Ascending aorta (tissue), 2 donors: ENCODE results near the gene MT1F. TPM values are rescaled to one million over a fixed set of nuclear protein-coding genes. Genes with fewer than 3 reads are reported as not detected.
"Not testable (repeated sequence)": the region's sequence is repeated elsewhere in the genome, so short reads cannot be mapped to it uniquely, and the experiment has no call there.

Experiments used
- DNase-seq, 2 donors: peaks; one replicate each; pipeline ENCODE4 v3.0.0-alpha.2; 2019; ENCODE audit warnings: low spot score in 2 of 2
- H3K27ac ChIP-seq, 2 donors: fragments of 200-600 bp; sonication (generic); one replicate each; pipeline ENCODE4 v1.5.1; 2016 to 2017; ENCODE audit warnings: mild to moderate bottlenecking in 1 of 2
- H3K27me3 ChIP-seq: fragments of 200-600 bp; sonication (generic); one replicate; pipeline ENCODE4 v1.5.1; 2017
- H3K36me3 ChIP-seq, 2 donors: fragments of 200-600 bp; sonication (generic); one replicate each; pipeline ENCODE4 v1.5.1; 2016
- H3K4me1 ChIP-seq, 2 donors: fragments of 200-600 bp; sonication (generic); one replicate each; pipeline ENCODE4 v1.5.1; 2016 to 2017; ENCODE audit warnings: mild to moderate bottlenecking in 1 of 2
- H3K4me3 ChIP-seq, 2 donors: fragments of 200-600 bp; sonication (generic); one replicate each; pipeline ENCODE4 v1.5.1; 2016 to 2017; ENCODE audit warnings: mild to moderate bottlenecking in 1 of 2
- H3K9me3 ChIP-seq, 2 donors: fragments of 200-600 bp; sonication (generic); one replicate each; pipeline ENCODE4 v1.5.1; 2016
- CTCF ChIP-seq, 3 experiments: fragments of 200-600 bp in 2 of 3; fragments of 450-650 bp in 1 of 3; sonication (generic) in 2 of 3; IDR thresholded peaks; one replicate each; pipeline ENCODE4 v1.5.1; 2016 to 2019; ENCODE audit warnings: antibody characterized with exemption in 3 of 3, mild to moderate bottlenecking in 1 of 3, moderate library complexity in 1 of 3
- intact Hi-C: fragments of 100-400 bp; cut with DNase I; formaldehyde crosslinking; loops from one replicate; pipeline ENCODE4 v1.15.1; 2023
- total RNA-seq: library from RNA; depleted of rRNA; stranded (reverse); fragments of >200 nt; gene quantifications from one replicate; pipeline ENCODE4 v1.1.0, GENCODE V29; 2016

The MT1F gene
- total RNA-seq, 1 donor from 2014 or later: 9.8 TPM

GRCh38 chr16:56669840-56670619 is 12.3 kb downstream of the MT1F start:
- DNase-seq: no peak
- Histone ChIP-seq H3K4me3 (no peak overlapping the region), H3K27me3 (no peaks in the 10 kb centered on the region), H3K36me3 (no peaks in the 10 kb centered on the region), H3K4me1 (peaks cover 0 to 7% of the 10 kb centered on the region in 2 donors), H3K27ac (no peak overlapping the region), H3K9me3 (no peaks in the 10 kb centered on the region)
- TF ChIP-seq CTCF (IDR thresholded peaks at IDR 0.05): no peak
- intact Hi-C loops: no loop called here

GRCh38 chr16:56670620-56670934 is 12.8 kb downstream of the MT1F start:
- TF ChIP-seq CTCF (IDR thresholded peaks at IDR 0.05): no peak
- H3K4me3 ChIP-seq: no peak overlapping the region
- H3K27ac ChIP-seq: no peak overlapping the region
- no peaks in the 10 kb centered on the region for H3K36me3 ChIP-seq
- intact Hi-C loops: no loop called here
- H3K4me1 ChIP-seq: peaks cover 0 to 8% of the 10 kb centered on the region in 2 donors
- H3K27me3 ChIP-seq: no peaks in the 10 kb centered on the region
- no peaks in the 10 kb centered on the region for H3K9me3 ChIP-seq
- no peak for DNase-seq

GRCh38 chr16:56671691-56672090 is 13.9 kb downstream of the MT1F start:
- H3K27me3 ChIP-seq, intact Hi-C loops, H3K9me3 ChIP-seq, H3K27ac ChIP-seq, H3K36me3 ChIP-seq, DNase-seq, H3K4me3 ChIP-seq: not testable (repeated sequence)
- H3K4me1 ChIP-seq: peaks cover 0 to 11% of the 10 kb centered on the region in 2 donors

- H3K27me3 ChIP-seq, H3K27ac ChIP-seq, H3K9me3 ChIP-seq, H3K4me3 ChIP-seq, DNase-seq, H3K36me3 ChIP-seq, intact Hi-C loops: not testable (repeated sequence)
- H3K4me1 ChIP-seq: peaks cover 0 to 11% of the 10 kb centered on the region in 2 donors
These were observed 14.4 kb downstream of the MT1F start for GRCh38 chr16:56672171-56672570.

- DNase-seq: no peak
- Histone ChIP-seq H3K27me3 (no peaks in the 10 kb centered on the region), H3K4me1 (peaks cover 0 to 8% of the 10 kb centered on the region in 2 donors), H3K27ac (no peak overlapping the region), H3K9me3 (no peaks in the 10 kb centered on the region), H3K36me3 (no peaks in the 10 kb centered on the region), H3K4me3 (no peak overlapping the region)
- intact Hi-C loops: no loop called here
- no peak for TF ChIP-seq CTCF (IDR thresholded peaks at IDR 0.05)
These were observed 15.2 kb downstream of the MT1F start for GRCh38 chr16:56672761-56673536.

- intact Hi-C loops: loop anchor here (1.0 kb wide), 2 partner anchors 28 to 115 kb away; no protein-coding TSS in a partner anchor
- H3K27me3 ChIP-seq: no peaks in the 10 kb centered on the region
- H3K4me1 ChIP-seq: peaks cover 0 to 7% of the 10 kb centered on the region in 2 donors
- DNase-seq: peak in 1 of 2 donors; percentile 75
- no peaks in the 10 kb centered on the region for H3K36me3 ChIP-seq
- H3K9me3 ChIP-seq: no peaks in the 10 kb centered on the region
- no peak overlapping the region for H3K27ac ChIP-seq
- TF ChIP-seq CTCF (IDR thresholded peaks at IDR 0.05): peak; percentile 46 to 71 (median 62)
- no peak overlapping the region for H3K4me3 ChIP-seq
These were observed 16.2 kb downstream of the MT1F start for GRCh38 chr16:56673921-56674320.

- H3K4me3 ChIP-seq, H3K27ac ChIP-seq, H3K27me3 ChIP-seq, H3K36me3 ChIP-seq, H3K9me3 ChIP-seq, DNase-seq, H3K4me1 ChIP-seq: not testable (repeated sequence)
- intact Hi-C loops: loop anchor here (1.0 kb wide), 2 partner anchors 28 to 115 kb away; no protein-coding TSS in a partner anchor
These were observed 16.8 kb downstream of the MT1F start for GRCh38 chr16:56674570-56674969.
